ENCODE data around the gene SPATA18. TPM values are rescaled to one million over a fixed set of nuclear protein-coding genes. Genes with fewer than 3 reads are reported as not detected.

Gene SPATA18
- total and polyA plus RNA-seq, 2 of the 8 experiments (the other 6 are each of a cell fraction or from before 2014, with no cell fraction given), result 1.4 to 2.4 TPM

GRCh38 chr4:52107336-52107735 is 56.2 kb downstream of the SPATA18 start (continued):
- TF ChIP-seq KDM1A (IDR thresholded peaks at IDR 0.05; ENCODE audit: borderline replicate concordance, low read length) (no peak), TEAD4 (IDR thresholded peaks at IDR 0.05; ENCODE audit: low read depth, low read length) (no peak), EZH2 (IDR thresholded peaks at IDR 0.05; ENCODE audit: low read depth, low read length, severe bottlenecking) (no peak), CHD1 (IDR thresholded peaks at IDR 0.05; ENCODE audit: low read depth, low read length) (no peak), MAFK (IDR thresholded peaks at IDR 0.05; ENCODE audit: low read depth, low read length) (no peak), RXRA (IDR thresholded peaks at IDR 0.05; ENCODE audit: insufficient read depth, low read depth, low read length) (no peak), YY1 (IDR thresholded peaks at IDR 0.05; ENCODE audit: low read depth, low read length) (no peak), POLR2AphosphoS5 (IDR thresholded peaks at IDR 0.05; ENCODE audit: low read depth, low read length) (no peak), CEBPB (IDR thresholded peaks at IDR 0.05; ENCODE audit: low read depth, low read length) (no peak)

Data from H1 (cell line).